Testis (tissue), 3 donors: Measurements from ENCODE around the gene AURKA. TPM values are rescaled to one million over a fixed set of nuclear protein-coding genes. Genes with fewer than 3 reads are reported as not detected.

Experiments used
- DNase-seq: peaks from one replicate; pipeline ENCODE4 v3.0.0-alpha.2; 2019
- H3K27ac ChIP-seq, 2 donors: fragments of 200-600 bp; sonication (generic); one replicate each; pipeline ENCODE4 v1.5.1; 2019
- H3K27me3 ChIP-seq: fragments of 200-600 bp; sonication (generic); one replicate; pipeline ENCODE4 v1.5.1; 2019
- H3K36me3 ChIP-seq: fragments of 200-600 bp; sonication (generic); one replicate; pipeline ENCODE4 v1.5.1; 2017; ENCODE audit warnings: low read depth; ENCODE audit errors: missing control alignments
- H3K4me1 ChIP-seq: fragments of 200-600 bp; sonication (generic); one replicate; pipeline ENCODE4 v1.5.1; 2019
- H3K4me3 ChIP-seq, 2 donors: fragments of 200-600 bp; sonication (generic); one replicate each; pipeline ENCODE4 v1.5.1; 2017 to 2019
- H3K9me3 ChIP-seq: fragments of 200-600 bp; sonication (generic); one replicate; pipeline ENCODE4 v1.5.1; 2017
- POLR2A ChIP-seq: fragments of 450-650 bp; IDR thresholded peaks from one replicate; pipeline ENCODE4 v1.6.1; 2017; ENCODE audit warnings: antibody characterized with exemption, mild to moderate bottlenecking, moderate library complexity
- WGBS, 2 donors: methylation state at CpG; one replicate each; pipeline ENCODE4 v1.1.5; 2018; 5-methylcytosine and 5-hydroxymethylcytosine counted together
- intact Hi-C: fragments of 100-400 bp; cut with DNase I; formaldehyde crosslinking; loops from one replicate; pipeline ENCODE4 v1.15.1; 2023; ENCODE audit warnings: low total_unique reads
- polyA plus RNA-seq: library from polyadenylated mRNA; stranded (reverse); fragments of 350-450 nt; fragmentation: Illumina TruSeq; extraction: RNeasy Lipid Tissue Mini Kit (QIAGEN cat#74804); gene quantifications from one replicate; pipeline ENCODE4 v1.2.3, GENCODE V29; 2014; ENCODE audit warnings: low read depth, low replicate concordance; ENCODE audit not compliant: insufficient read depth
- total RNA-seq, 2 donors: library from RNA; depleted of rRNA; stranded (reverse); fragments of >200 nt; gene quantifications; one replicate each; pipeline ENCODE4 v1.2.3, GENCODE V29; 2016
- TF ChIP-seq, protein P1 (sequence below), 3 experiments: fragments of 450-650 bp in 2 of 3; fragments of 200-600 bp in 1 of 3; sonication (generic) in 1 of 3; IDR thresholded peaks; one replicate each; pipeline ENCODE4 v1.5.1; 2016 to 2019; ENCODE audit warnings: antibody characterized with exemption in 3 of 3, mild to moderate bottlenecking in 2 of 3, moderate library complexity in 1 of 3

The AURKA gene
- total and polyA plus RNA-seq, 3 donors from 2014 or later: 27.2 to 87.6 (median 35.4) TPM

DNA sequence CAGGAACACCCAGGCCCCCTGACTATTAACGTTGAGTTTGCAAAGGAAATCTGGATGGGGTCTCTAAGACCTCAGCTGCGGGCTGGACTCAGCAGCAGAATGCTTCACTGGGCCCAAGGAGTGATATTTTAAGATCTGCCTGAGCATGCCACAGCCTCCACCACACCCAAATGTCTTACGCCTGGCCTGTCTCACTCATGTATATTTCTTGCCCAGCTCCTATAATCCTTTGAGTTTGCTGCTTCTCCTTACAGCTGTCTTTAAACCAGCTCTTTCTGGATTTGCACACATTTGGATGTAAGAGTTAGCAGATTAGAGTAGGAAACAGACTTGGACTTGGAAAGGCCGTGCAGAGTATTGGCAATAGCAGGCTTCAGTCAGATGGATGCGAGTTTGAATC, 36.4 kb upstream of the AURKA start:
- intact Hi-C loops: no loop called here
- Histone ChIP-seq H3K9me3 (no peaks in the 10 kb centered on the region), H3K27ac (no peak overlapping the region), H3K27me3 (no peaks in the 10 kb centered on the region), H3K36me3 (no peaks in the 10 kb centered on the region), H3K4me1 (no peaks in the 10 kb centered on the region), H3K4me3 (no peak overlapping the region)
- TF ChIP-seq, protein P1, sequence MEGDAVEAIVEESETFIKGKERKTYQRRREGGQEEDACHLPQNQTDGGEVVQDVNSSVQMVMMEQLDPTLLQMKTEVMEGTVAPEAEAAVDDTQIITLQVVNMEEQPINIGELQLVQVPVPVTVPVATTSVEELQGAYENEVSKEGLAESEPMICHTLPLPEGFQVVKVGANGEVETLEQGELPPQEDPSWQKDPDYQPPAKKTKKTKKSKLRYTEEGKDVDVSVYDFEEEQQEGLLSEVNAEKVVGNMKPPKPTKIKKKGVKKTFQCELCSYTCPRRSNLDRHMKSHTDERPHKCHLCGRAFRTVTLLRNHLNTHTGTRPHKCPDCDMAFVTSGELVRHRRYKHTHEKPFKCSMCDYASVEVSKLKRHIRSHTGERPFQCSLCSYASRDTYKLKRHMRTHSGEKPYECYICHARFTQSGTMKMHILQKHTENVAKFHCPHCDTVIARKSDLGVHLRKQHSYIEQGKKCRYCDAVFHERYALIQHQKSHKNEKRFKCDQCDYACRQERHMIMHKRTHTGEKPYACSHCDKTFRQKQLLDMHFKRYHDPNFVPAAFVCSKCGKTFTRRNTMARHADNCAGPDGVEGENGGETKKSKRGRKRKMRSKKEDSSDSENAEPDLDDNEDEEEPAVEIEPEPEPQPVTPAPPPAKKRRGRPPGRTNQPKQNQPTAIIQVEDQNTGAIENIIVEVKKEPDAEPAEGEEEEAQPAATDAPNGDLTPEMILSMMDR (IDR thresholded peaks at IDR 0.05): no peak
- TF ChIP-seq POLR2A: no peak
- WGBS, 2 donors: 91% methylated on average over 5 of the region's 5 CpGs
- no peak for DNase-seq

DNA sequence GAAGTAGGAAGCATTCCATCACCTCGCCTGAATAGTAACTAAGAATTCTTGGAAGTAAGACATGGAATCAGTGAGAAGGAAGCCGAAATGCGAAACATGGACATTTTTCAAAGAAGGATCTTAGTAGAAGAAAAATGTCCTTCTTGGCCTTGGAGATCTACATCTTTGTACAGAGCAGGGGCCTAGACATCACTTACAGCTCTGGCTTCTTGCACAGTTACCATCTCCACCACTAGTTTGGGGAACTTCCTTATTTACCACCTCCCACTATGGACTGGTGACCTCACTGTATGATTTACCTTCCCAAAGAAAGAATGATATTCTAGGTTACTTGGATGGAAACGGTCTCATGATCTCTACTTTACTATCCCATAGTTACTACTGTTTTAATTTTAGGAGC, 35.8 kb upstream of the AURKA start:
- 84 to 86% methylated on average over 4 of the region's 4 CpGs for WGBS, 2 donors
- intact Hi-C loops: no loop called here
- no peaks in the 10 kb centered on the region for H3K27me3 ChIP-seq
- H3K4me3 ChIP-seq: no peak overlapping the region
- H3K4me1 ChIP-seq: peaks cover 2% of the 10 kb centered on the region
- TF ChIP-seq POLR2A: no peak
- TF ChIP-seq, protein P1 (IDR thresholded peaks at IDR 0.05): no peak
- H3K36me3 ChIP-seq: no peaks in the 10 kb centered on the region
- H3K27ac ChIP-seq: no peak overlapping the region
- no peak for DNase-seq
- no peaks in the 10 kb centered on the region for H3K9me3 ChIP-seq

DNA sequence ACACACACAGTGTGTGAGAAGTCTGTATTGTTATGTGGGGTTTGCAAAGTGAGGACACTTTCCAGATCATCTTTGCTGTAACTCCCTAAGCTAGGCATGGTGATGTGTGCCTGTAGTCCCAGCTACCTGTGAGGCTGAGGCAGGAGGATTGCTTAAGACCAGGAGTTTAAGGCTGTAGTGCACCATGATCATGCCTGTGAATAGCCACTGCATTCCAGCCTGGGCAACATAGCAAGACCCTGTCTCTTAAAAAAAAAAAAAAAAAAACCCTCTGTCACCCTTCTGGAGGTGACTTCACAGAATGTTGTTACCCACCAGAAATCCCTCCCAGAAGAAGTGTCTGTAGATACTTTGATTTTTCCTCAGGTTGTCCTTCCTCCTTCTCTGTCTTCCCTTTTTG, 34.9 kb upstream of the AURKA start:
- intact Hi-C loops: no loop called here
- no peak overlapping the region for H3K4me3 ChIP-seq
- no peaks in the 10 kb centered on the region for H3K27me3 ChIP-seq
- H3K9me3 ChIP-seq: no peaks in the 10 kb centered on the region
- no peak overlapping the region for H3K27ac ChIP-seq
- no peak for DNase-seq
- TF ChIP-seq POLR2A: no peak
- TF ChIP-seq, protein P1 (IDR thresholded peaks at IDR 0.05): no peak
- no peaks in the 10 kb centered on the region for H3K36me3 ChIP-seq
- H3K4me1 ChIP-seq: peaks cover 8% of the 10 kb centered on the region

DNA sequence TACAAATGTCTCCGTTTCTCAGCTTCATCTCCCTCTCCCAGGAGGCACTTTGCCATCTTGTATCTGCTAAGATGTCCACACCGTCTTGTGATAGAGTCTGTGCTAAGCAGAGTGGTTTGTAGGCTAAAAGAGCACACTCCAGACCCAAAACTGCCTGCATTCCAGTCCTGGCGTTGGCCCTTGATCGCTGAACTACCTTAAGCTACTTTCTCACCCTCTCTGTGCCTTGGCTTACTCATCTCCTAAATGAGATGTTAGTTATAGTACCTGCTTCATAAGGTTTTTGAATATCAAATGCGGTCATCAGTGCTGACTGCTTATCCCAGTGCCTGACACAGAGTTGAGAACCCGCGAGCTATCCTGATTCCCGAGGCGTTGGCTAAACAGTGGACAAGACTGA, 34.0 kb upstream of the AURKA start:
- no peak for DNase-seq
- 89% methylated on average over 9 of the region's 9 CpGs for WGBS, 2 donors
- no peaks in the 10 kb centered on the region for H3K9me3 ChIP-seq
- no peaks in the 10 kb centered on the region for H3K36me3 ChIP-seq
- no peaks in the 10 kb centered on the region for H3K27me3 ChIP-seq
- no peak overlapping the region for H3K27ac ChIP-seq
- peaks cover 8% of the 10 kb centered on the region for H3K4me1 ChIP-seq
- intact Hi-C loops: no loop called here
- TF ChIP-seq POLR2A: no peak
- TF ChIP-seq, protein P1 (IDR thresholded peaks at IDR 0.05): no peak
- no peak overlapping the region for H3K4me3 ChIP-seq

DNA sequence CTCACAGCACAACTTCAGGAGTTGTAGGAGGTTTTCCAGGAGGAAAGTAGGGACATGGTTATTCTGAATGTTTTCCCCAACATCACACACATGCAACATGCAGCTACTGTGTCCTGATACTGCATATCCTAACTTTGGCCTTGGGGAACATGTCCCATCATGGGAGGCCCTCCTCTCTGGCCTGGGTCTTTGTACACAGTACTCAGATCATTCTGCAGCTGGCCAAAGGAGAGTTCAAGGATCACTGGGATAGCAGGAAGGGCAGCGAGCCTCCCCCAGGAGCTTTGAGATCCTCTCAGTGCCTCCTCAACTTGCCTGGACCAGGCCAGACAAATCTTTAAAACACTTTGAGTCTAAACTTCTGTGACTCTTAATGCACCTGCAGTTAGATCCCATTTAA, 32.9 kb upstream of the AURKA start:
- Histone ChIP-seq H3K9me3 (no peaks in the 10 kb centered on the region), H3K4me3 (no peak overlapping the region), H3K27me3 (no peaks in the 10 kb centered on the region), H3K4me1 (peaks cover 8% of the 10 kb centered on the region), H3K36me3 (no peaks in the 10 kb centered on the region), H3K27ac (no peak overlapping the region)
- TF ChIP-seq, protein P1 (IDR thresholded peaks at IDR 0.05): no peak
- no peak for TF ChIP-seq POLR2A
- no peak for DNase-seq
- 70 to 82% methylated on average over 1 of the region's 1 CpG for WGBS, 2 donors
- intact Hi-C loops: no loop called here
